Fibroblast of skin of left biceps (primary cell): ENCODE measurements around the gene FOXO6.
"Not testable (repeated sequence)": the region's sequence is repeated elsewhere in the genome, so short reads cannot be mapped to it uniquely, and the experiment has no call there.

Source experiments
- DNase-seq, 2 experiments: peaks; one replicate each; pipeline ENCODE4 v3.0.0-alpha.2; 2013; ENCODE audit warnings: low read depth in 2 of 2

FOXO6 gene

DNA sequence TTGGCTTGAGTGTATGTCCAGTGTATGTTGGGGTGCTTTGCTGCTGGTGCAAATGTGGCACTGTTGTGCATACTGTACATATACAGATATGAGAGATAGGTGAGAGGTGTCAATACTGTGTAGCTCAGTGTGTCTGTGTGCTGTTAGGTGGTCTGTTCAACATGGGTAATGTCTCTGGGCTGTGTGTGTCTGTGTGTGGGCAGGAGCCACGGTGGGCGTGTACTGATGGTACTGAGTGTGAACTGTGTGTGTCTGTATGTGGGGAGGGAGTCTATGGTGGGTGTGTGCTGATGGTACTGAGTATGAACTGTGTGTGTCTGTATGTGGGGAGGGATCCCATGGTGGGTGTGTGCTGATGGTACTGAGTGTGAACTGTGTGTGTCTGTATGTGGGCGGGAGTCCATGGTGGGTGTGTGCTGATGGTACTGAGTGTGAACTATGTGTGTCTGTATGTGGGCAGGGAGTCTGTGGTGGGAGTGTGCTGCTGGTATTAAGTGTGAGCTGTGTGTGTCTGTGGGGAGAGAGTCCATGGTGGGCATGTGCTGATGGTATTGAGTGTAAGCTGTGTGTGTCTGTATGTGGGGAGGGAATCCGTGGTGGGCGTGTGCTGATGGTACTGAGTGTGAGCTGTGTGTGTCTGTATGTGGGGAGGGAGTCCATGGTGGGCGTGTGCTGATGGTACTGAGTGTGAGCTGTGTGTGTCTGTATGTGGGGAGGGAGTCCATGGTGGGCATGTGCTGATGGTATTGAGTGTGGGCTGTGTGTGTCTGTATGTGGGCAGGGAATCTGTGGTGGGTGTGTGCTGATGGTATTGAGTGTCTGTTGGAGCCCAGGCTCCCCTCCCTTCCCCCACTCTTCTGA lies 32.2 kb upstream of the FOXO6 start:
- DNase-seq: no peak

DNA sequence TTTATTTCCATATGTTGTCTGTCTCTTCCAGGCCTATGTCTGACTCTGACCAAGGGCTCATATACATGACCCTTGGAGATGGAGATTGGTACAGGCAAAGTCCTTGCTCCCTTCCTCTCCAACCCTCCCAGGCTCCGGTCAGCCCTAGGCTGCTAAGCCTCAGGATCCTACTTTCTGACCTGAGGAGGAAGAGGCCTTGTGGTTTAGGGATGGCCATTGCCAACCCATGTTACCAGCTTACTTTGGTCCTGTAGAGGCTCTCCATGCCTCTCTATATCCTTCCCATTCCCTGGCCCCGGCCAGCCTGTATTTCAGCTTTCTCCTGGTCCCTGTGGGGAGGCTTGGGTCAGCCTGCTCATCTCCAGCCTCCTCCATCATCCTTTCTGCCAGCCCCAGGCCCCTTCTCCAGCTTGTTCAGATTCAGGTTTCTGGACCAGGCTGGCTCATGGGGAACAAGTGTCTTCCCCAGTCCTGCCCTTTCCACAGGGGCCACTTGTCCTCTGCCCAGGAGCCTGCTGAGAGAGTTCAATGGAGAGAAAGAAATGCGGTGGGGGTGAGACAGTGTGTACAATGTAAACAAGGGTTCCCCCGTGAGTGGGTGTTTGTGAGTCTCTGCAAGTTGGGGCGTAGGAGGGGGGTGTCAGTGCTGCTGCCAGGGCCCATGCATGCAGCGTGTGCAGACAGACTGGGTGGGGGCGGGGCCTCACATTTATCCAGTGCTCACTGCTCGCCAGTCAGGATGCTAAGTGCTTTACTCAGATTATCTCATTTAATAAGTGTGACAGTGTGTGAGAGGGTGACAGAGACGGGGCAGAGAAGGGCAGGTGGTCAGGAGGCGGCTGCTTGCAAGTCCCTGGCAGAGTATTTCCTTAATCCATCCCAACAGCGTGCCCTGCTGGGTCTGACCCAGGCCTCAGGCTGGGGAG lies 31.3 kb upstream of the FOXO6 start:
- DNase-seq: no peak

DNA sequence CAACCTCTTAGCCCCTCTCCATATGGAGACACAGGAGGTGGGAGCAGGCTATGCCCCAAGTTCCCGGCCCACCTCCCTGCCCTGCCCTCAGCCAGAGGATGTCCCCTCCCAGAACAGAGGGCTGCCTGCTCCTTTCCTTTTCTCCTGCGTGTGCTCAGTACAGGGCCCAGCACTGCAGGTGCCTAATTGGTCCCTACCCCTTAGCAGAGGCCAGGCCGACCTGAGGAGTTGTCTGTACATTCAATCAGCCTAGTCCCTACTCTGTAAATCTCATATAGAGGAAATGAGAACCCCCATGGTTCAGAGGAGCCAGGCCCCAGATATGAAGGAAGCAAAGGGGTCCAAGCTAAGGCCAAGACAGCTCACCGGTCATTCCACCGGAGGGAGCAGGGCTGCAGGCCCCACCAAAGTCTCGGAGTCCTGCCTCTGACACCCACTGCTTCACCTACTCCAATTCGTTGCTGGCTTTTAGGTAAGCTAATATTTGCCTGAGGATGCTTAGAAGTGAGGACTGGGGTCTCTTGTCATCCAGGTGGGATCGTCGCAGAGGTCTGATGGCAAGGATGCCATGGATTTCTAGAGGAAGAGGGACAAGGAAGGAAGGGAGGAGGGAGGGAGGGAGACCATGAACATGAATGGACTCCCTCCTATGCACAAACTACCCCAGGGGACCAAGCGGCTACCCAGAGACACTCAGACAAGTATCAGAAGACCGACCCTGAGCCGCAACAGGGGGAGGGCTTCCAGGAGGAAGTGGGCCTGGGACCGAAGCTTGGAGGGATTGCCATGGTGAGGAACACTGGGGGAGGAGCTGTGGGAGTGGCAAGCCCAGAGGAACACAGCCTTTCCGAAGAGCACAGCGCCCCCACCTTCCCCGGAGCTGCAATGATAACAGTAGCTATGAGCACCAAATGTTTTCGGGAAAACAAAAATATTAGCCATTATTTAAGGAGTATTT lies 30.4 kb upstream of the FOXO6 start:
- DNase-seq: no peak

DNA sequence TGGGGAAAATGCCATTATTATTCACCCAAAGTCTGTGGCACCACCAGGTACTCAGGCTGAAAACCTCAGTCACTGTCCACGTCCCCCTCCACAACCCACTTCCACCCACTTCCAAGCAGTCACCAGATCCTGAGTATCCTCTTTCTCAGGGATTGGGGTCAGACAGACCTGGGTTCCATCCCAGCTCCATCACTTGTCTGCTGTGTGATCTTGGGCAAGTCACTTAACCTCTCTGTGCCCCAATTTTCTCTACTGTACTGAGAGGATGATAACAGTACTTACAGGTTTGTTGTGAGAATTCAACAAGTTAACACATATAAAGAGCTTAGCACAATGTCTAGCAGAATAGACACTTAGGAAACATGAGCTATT lies 29.7 kb upstream of the FOXO6 start:
- DNase-seq: no peak

DNA sequence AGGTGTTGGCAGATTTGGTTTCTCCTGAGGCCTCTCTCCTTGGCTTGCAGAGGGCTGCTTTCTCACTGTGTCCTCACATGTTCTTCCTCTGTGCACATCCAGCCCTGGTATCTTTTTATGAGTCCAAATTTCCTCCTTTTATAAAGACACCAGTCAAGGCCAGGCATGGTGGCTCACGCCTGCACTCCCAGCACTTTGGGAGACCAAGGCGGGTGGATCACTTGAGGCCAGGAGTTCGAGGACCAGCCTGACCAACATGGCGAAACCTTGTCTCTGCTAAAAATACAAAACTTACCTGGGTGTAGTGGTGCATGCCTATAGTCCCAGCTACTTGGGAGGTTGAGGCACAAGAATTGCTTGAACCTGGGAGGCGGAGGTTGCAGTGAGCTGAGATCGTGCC lies 29.1 kb upstream of the FOXO6 start:
- DNase-seq: not testable (repeated sequence)

DNA sequence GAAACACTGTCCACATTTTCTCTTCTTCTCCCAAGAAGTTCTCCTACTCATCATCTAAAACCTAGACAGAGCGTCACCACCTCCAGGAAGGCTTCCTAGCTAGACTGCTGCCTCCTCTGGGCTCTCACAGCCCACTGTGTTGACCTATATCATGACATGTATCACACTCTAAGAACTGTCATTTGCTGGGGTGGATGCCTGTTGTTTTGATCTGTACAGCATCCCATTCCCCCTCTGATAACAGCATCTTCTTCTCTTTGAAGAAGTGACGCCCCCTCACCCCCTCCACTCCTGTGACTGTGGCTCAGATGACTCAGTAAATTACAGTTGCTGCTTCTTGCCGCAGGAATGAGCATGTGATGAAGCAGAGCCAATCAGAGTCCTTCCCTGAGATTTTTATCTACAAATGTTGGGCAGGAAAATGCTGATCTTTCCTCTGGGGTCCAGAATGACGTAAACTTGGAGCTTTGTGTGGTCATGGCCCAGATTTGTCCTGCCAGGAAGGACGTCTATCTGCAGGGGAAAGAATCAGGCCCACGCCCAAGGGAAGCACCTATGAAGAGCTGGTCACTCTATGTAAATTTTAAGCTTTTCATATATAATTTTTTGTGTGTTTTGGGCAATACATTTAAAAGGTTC lies 28.0 kb upstream of the FOXO6 start:
- no peak for DNase-seq

DNA sequence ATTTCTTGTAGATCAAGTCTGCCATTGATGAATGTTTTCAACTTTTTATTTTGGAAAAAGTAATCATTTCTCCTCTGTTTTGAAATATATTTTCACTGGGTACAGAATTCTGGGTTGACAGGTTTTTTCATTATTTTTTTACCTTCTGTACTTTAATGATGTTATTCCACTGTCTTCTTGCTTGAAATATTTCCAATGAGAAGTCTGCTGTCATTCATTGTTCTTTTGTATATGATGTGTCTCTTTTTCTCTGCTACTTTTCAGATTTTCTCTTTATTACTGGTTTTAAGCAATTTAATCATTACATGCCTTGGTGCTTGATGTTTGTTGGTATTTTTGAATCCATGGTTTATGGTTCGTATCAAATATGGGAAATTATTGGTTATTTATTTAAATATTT lies 22.4 kb upstream of the FOXO6 start:
- no peak for DNase-seq

DNA sequence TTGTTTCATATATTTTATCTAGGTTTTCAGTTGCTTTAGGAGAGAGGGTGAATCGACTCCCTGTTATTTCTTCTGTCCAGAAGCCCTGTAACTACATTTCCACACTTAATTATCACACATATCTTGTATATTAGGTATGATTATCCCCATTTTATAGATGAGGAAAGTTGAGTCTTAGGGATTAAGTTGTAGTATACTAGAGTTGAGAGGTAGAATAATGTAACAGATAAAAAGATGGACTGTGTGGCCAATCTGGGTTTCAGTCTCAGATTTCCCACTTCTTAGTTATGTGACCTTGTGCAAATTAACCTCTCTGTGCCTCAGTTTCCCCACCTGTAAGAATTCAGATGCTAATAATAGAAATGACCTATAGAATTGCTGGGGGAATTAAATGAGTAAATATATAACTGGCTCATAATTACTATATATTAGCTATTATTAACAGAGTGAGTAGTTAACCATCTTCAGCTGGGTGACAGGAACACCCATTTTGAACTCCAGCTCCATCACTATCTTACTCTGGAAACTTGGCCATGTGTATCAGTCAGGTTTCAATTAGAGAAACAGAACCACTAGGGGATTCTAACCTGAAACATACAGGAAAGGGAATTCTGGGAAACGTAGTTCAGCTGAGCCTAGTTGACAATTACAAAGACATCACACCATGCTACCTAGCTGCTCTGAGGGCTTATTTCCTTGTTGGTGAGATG lies 20.4 kb upstream of the FOXO6 start:
- DNase-seq: no peak

DNA sequence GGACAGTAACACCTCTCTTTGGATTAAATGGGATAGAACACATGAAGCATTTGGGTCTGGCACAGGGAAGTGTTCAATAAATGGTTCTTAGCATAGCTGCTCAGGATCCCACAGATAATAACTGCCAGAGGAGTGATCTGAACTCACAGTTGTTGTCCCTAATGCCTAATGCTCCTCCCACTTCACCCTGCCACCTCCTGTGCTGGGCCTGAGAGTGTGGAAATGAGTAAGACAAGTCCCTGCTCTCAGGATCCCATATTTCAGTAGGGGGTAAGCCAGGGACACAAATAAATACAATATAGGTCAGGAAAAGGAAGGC lies 19.9 kb upstream of the FOXO6 start:
- DNase-seq: no peak

DNA sequence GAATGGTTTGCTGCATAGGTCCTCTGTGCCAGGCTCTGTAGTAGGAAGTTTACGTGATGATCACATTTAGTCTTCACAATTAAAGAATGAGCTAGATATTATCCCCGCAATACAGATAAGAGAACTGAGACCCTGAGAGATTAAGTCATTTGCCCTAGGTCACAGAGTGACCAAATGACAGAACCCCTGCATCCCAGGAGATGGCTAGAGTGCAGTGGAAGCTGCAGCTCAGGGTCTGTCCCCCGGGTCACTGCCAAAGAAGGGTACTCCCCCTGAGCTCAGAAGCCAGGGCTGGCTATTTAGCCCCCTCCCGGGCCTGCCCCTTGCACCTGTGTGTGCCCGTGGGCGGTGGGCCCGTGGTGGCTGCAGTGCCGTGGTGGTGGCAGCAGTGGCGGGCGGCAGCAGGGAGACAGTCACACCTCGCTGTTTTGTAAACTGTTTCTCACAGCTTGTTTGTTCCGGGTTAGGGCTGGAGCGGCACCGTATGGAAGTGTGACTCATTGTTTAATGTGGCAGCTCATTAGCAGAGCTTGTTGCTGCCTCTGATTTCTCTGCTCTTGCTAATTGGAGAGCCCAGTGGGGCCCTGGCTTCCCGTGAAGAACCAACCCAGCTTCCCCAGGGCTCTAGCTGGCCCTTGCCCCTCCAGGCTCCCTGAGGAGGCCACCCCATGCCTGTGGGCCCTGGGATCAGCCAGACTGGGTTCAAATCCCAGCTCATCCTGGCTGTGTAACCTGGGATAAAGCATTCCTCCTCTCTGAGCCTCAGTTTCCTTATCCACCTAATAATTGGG lies 19.3 kb upstream of the FOXO6 start:
- no peak for DNase-seq

DNA sequence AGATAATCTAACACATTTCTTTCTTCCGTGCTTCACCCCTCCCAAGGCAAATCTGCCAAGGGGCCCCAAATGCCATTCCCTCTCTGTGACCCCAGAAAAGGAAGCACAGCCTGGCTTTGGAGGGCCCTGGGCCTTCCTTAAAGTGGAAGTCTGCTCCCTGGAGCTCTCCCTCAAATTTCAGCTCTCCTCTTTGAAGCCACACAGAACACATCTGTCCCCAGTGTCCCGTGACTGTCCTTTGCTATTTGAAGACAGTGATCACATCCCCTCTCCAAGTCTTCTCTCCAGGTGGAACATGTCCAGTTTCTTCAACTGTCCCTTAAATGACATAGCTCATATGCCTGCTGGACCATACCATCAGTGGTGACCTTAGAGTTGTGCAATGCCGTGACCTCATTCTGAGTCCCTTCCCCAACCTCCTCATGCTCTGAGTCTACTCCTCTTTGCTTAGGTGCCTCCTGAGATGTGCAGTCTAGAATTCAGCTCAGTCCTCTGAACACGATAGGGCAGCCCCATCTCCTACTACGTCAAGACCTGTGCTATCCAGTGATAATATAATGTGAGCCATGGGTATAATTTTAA lies 18.4 kb upstream of the FOXO6 start:
- no peak for DNase-seq

DNA sequence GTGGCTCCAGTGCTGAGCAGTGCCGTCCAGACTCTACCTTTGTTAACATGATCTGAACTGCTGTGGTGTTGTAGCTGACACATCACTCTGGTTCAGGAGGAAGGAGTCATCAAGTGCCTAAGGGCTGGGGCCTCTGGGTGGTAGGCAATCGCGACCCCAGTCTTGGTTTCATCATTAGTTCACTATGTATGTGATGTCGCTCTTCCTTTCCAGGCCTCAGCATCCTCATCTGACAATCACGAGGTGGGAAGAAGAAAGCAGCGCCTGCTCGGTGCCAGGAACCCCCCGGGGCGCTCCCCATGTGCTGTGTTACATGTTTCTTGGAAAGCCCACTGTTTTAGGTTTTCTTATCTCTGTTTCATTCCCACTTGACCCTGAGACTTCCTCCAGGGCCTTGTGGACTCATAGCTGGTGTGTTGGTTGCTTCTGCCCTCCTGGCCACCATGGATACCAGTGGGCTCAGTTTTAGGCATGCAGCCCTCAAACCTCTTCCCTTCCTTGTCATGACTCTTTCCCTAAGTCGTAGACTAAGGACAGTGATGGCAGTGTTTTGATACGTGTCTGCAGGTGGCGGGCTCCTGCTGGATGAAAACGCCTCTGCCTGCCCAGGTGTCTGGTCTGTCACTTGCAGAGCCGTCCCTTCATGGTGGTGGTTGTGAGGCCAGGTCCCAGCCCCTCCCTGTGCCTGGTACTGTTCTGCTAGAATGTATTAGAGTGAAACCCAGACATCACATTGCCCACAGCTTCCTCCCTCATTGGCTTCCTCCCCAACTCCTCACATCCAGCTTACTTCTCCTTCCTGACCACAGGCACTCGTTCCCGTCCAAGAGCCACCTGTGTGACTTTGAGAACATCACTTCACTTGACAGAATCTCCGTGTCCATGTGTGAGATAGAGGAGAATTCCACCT lies 17.2 kb upstream of the FOXO6 start:
- DNase-seq: no peak

DNA sequence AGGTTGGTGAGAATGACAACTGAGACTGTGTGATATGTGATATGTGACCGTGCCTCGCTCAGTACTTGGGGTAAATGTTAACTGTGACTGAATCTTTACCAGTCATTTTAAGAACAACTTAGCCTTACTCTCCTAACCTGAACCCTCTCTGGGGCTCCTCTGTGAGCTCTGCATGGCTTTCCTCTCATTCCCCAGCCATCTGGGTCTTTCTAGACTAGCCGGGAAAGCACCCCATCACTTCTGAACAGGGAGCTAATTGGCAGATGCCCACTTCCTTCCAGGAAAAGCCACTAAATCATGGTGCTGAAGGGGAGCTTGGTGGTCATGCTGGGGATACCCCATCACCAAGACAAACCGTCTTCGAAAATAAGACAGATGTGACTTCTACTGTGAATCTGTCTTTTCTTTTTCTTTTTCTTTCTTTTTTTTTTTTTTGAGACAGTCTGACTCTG lies 16.5 kb upstream of the FOXO6 start:
- DNase-seq: no peak

DNA sequence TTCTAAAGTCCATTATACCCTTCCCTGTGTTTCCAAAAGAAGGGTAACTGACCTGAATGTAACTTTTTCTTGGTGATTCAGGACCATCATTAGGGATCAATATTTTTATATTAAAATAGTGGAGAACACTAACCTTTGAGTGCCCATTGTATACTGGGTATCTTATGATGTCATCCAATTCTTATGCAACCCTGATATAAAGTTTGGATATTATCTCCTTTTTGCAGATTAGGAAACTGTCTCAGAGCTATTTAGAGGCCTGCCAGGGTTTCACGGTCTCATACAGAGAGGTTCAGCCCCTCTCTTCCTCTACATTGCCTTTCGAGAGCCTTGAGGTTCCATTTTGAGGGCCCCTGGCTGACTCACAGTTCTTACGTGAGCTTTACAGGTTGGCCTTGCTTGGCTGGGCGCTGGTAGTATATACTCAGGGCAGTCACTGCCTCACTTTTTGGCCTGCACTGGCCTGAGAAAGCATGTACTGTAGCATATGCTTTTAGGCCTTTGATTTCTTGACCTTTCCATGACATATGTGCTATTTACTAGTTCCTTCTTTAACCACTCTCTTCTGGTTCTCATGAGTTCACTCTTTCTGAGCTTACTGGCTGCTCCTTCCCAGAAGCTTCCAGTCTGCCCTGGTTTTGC lies 15.7 kb upstream of the FOXO6 start:
- DNase-seq: no peak

DNA sequence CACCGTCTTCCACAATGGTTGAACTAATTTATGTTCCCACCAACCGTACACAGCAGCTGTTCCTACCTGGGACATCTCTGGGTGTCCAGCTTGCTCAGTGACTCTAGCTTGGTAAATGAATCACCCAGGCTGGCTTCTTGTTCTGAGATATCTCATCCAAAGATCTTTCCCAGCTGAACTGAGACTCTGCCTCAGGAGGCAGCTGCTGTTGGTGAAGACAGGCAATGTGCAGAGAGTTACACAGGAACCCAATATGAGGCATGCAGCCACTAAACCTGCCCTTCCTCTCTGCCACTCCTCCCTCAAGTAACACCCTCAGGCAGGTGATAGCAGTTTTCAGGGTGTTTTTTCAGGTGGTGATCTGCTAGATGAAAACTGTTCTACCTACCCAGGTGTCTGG lies 14.0 kb upstream of the FOXO6 start:
- DNase-seq: no peak

DNA sequence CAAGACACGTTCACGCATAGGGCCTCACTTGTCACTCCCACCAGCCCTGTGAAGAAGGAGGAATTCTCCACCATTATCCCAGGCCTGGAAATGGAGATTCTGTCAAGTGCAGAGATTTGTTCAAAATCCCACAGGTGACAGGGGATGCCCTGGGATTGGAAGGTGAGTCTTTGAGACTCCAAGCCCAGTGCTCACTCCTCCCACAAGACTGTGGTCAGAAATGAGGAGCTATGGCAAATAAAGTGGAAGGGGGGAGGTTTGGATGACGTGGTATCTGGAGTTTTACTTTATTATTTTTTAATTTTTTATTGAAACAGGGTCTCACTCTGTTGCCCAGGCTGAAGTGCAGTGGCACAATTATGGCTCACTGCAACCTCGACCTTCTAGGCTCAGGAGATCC lies 12.8 kb upstream of the FOXO6 start:
- DNase-seq: no peak

DNA sequence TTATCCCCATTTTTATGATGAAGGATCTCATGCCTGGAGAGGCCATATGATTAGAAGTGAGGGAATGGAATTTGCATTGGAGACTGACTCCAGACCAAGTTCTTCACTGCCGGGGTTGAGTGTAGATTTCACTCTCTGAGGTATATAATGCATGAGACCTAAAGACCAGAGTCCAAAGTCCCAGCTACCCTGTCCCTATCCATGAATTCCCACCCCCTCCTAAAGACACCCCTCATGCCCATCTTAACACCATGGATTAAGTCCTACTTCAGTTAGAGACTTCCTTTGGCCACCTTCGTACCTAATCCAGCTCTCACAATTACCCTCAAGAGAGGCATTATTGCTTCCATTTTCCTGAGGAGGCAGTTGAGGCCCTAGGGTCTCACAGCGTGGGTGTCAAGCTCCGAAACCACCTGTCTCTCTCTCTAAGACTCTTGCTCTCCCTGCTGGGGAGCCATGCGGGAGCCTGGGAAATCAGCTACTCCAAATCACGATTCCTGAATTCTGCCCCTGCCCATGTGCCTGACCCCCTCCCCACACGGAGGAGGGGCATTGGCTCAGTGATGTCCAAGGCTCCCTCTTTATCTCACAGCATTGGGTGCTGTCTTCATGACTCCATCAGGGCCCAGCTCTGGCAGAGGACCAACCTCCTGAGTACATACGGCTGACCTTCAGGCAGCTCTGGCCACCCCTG lies 11.7 kb upstream of the FOXO6 start:
- DNase-seq: no peak

DNA sequence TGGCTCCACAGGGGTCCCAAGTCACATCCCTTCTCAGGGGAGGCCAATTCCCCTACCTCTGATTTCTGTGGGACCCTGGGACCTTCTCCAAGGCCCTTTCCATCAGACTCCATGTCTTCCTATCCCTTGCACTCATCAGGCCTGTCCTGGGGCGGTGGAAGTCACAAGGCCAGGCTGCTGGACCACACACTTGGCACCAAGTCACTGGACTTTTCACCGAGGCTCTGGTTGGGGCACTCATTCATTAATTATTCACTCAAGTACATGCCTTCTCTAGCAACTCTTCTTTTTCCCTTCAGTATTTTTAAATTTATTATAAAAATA lies 11.2 kb upstream of the FOXO6 start:
- no peak for DNase-seq
